ENCODE data around the gene ERVH48-1. TPM values are rescaled to one million over a fixed set of nuclear protein-coding genes. Genes with fewer than 3 reads are reported as not detected.
A peak's percentile ranks its signal among the peaks of the same experiment; 100 is the strongest.

ERVH48-1 gene
- total and polyA plus RNA-seq, 2 of the 8 experiments (the other 6 are each of a cell fraction or from before 2014, with no cell fraction given): 4.2 to 17.7 TPM

DNA sequence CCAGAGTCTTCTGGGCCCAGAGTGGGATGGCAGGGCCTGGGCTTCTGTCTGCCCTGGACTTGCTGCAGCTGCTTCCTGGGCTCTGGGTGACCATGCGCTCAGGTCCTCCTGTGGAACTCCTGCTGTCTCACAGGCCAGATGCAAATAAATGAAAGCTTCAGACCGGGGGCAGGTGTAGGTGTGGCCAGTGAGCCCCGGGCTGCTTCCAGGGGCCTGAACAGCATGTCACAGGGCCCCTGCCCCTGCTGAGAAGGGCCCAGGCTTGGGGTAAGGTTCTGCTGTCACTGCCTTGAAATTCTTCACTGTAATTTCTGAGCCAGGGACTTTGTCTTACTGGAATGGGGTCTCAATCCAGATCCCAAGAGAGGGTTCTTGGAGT, 46.5 kb upstream of the ERVH48-1 start:
- Histone ChIP-seq H2BK20ac (ENCODE audit: low read length) (no peak overlapping the region; the same call in 1 of the 2 replicates), H2AFZ (ENCODE audit: low read length) (no peak overlapping the region)

More for the DNA sequence above, 46.5 kb upstream of the ERVH48-1 start:
- H3K36me3 ChIP-seq (ENCODE audit: control insufficient read depth in 2 of 4, insufficient read depth in 4 of 4, low read length in 3 of 4): peaks cover 0 to 7% (median 0%) of the 10 kb centered on the region in 4 experiments; a peak in 2 of 8 replicates
- TF ChIP-seq, protein P1, sequence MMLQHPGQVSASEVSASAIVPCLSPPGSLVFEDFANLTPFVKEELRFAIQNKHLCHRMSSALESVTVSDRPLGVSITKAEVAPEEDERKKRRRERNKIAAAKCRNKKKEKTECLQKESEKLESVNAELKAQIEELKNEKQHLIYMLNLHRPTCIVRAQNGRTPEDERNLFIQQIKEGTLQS (IDR thresholded peaks at IDR 0.05; ENCODE audit: insufficient read depth, low read depth, low read length): no peak
- TF ChIP-seq MAX (IDR thresholded peaks at IDR 0.05): 0 out of 2 replicates have a peak, but pooled peaks have one; percentile 36
- no peak for TF ChIP-seq CHD1 (IDR thresholded peaks at IDR 0.05; ENCODE audit: low read depth, low read length)
- H3K4me2 ChIP-seq (ENCODE audit: insufficient read depth in 1 of 2, low read depth in 2 of 2, low read length in 2 of 2): 0 out of 4 replicates have a peak overlapping the region, but pooled peaks of 1 of the 2 experiments have one; percentile 34
- peak overlapping the region; percentile 36; the same call in 1 of the 2 replicates for H2BK5ac ChIP-seq (ENCODE audit: low read depth, low read length)
- CTCF ChIA-PET (ENCODE audit: partially characterized antibody): interaction anchor here (0.9 kb wide), 2 partner anchors 34 to 71 kb away, joined by 3 to 4 read pairs; no protein-coding TSS in a partner anchor
- H3K9ac ChIP-seq (replicated peaks in 1 of 4; ENCODE audit: extremely low read depth in 1 of 4, low read depth in 3 of 4, low read length in 3 of 4): no peak overlapping the region
- H3K27me3 ChIP-seq (replicated peaks in 1 of 4; ENCODE audit: control insufficient read depth in 3 of 4, extremely low read depth in 1 of 4, insufficient read depth in 3 of 4, low read length in 3 of 4): no peaks in the 10 kb centered on the region
- H2BK15ac ChIP-seq (ENCODE audit: low read length): no peak overlapping the region
- no peaks in the 10 kb centered on the region for H3K79me1 ChIP-seq (ENCODE audit: low read depth, low read length)
- WGBS, 2 experiments (ENCODE audit: extremely low coverage in 1 of 2, insufficient coverage in 1 of 2, insufficient read length in 1 of 2, insufficient replicate concordance in 2 of 2, low coverage in 1 of 2, low lambda C conversion rate in 2 of 2, missing lambda C conversion rate in 1 of 2): 46% methylated on average over 3 of the region's 3 CpGs; no CpG with 5 or more reads in 1 of the 2 experiments
- DNase-seq (ENCODE audit: low read depth in 1 of 2, low spot score in 2 of 2) (no peak), FAIRE-seq (no peak)
- no peak overlapping the region for H3K23ac ChIP-seq (ENCODE audit: insufficient read length)
- H3K4me3 ChIP-seq (ENCODE audit: extremely low read depth in 1 of 4, insufficient read depth in 2 of 4, low read depth in 3 of 4, low read length in 4 of 4): no peak overlapping the region; a peak in 1 of 8 replicates
- H2AK5ac ChIP-seq (ENCODE audit: low read depth, low read length): peak overlapping the region; percentile 54; the same call in 1 of the 2 replicates
- peak overlapping the region; percentile 44; the same call in 1 of the 2 replicates for H3K18ac ChIP-seq (ENCODE audit: extremely low read depth, low read length)
- no peak overlapping the region for H4K8ac ChIP-seq (ENCODE audit: extremely low read depth, insufficient read depth, low read length)
- H3K23me2 ChIP-seq (ENCODE audit: low read depth, low read length): peaks cover 2% of the 10 kb centered on the region; the same call in 1 of the 2 replicates
- peak overlapping the region; percentile 86 for H4K91ac ChIP-seq (replicated peaks; ENCODE audit: insufficient read length, low read length)
- no peak overlapping the region for H3K4ac ChIP-seq (replicated peaks; ENCODE audit: insufficient read length, low read depth, low read length)
- H2BK12ac ChIP-seq (ENCODE audit: low read depth, low read length): no peak overlapping the region; the same call in 1 of the 2 replicates
- H3K56ac ChIP-seq (replicated peaks; ENCODE audit: insufficient read length, low read depth, low read length): no peak overlapping the region
- no peaks in the 10 kb centered on the region for H4K20me1 ChIP-seq (replicated peaks in 1 of 2; ENCODE audit: control insufficient read depth in 1 of 2, insufficient read depth in 2 of 2, low read length in 2 of 2)
- H3K9me3 ChIP-seq (ENCODE audit: insufficient read depth in 2 of 2, low read depth in 1 of 2, low read length in 1 of 2): no peaks in the 10 kb centered on the region
- peak overlapping the region; percentile 60 for H3K27ac ChIP-seq (ENCODE audit: low read depth, low read length)
- peak overlapping the region; percentile 32 for H4K5ac ChIP-seq (ENCODE audit: insufficient read length, low read depth, low read length)
- H3K4me1 ChIP-seq (replicated peaks in 1 of 4; ENCODE audit: control insufficient read depth in 3 of 4, insufficient read depth in 4 of 4, low read length in 3 of 4): peaks cover 8 to 30% (median 13%) of the 10 kb centered on the region in 4 experiments
- H2BK120ac ChIP-seq (replicated peaks; ENCODE audit: low read depth, low read length): peak overlapping the region; percentile 76
- POLR2A ChIA-PET (ENCODE audit: partially characterized antibody): interaction anchor here (1.0 to 3.7 kb wide), 9 partner anchors 10 to 93 kb away, joined by 4 to 22 read pairs (median 5); partner anchors contain the start of gene ERVH48-1
- H3K14ac ChIP-seq (ENCODE audit: insufficient read length): no peak overlapping the region
- peaks cover 0 to 17% of the 10 kb centered on the region in 2 experiments; a peak in 2 of 4 replicates for H3K79me2 ChIP-seq (ENCODE audit: control insufficient read depth in 1 of 2, insufficient read depth in 2 of 2, low read length in 2 of 2)
